Femur (tissue), 1 donor: ENCODE measurements around the gene POMT1.
A peak's percentile ranks its signal among the peaks of the same experiment; 100 is the strongest.
"Not testable (repeated sequence)": the region's sequence is repeated elsewhere in the genome, so short reads cannot be mapped to it uniquely, and the experiment has no call there.

Experiments
- DNase-seq: peaks from one replicate; pipeline ENCODE4 v3.0.0-alpha.2; 2017

The POMT1 gene

DNA sequence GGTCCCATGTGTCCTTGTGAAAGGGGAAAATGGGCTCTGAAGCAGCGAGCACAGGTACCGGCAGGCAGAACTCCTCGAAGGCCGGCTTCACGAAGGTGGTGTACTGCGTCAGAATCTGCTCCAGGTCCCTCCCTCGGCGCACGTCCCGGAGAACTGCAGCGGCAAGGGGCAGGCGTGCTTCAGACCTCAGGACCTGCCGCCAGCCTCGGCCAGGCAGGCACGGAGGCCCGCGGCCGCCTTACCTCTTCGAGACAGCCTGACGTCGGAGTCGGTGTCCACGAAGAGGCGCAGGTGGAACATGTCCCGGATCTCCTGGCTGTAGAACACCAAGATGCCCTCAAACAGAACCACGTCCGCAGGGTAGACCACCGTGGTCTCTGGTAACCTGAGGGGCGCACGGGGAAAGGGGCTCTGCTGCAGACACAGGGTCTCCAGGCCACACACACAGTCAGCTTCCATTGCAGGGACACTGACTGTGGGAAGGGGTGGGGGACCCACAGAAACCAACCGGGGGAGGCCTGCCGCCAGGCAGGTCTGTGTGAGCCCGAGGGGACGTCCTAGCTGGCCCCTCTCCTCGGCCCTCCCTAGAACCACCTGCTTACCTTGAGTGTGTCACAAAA, 26.3 kb downstream of the POMT1 start:
- no peak for DNase-seq

DNA sequence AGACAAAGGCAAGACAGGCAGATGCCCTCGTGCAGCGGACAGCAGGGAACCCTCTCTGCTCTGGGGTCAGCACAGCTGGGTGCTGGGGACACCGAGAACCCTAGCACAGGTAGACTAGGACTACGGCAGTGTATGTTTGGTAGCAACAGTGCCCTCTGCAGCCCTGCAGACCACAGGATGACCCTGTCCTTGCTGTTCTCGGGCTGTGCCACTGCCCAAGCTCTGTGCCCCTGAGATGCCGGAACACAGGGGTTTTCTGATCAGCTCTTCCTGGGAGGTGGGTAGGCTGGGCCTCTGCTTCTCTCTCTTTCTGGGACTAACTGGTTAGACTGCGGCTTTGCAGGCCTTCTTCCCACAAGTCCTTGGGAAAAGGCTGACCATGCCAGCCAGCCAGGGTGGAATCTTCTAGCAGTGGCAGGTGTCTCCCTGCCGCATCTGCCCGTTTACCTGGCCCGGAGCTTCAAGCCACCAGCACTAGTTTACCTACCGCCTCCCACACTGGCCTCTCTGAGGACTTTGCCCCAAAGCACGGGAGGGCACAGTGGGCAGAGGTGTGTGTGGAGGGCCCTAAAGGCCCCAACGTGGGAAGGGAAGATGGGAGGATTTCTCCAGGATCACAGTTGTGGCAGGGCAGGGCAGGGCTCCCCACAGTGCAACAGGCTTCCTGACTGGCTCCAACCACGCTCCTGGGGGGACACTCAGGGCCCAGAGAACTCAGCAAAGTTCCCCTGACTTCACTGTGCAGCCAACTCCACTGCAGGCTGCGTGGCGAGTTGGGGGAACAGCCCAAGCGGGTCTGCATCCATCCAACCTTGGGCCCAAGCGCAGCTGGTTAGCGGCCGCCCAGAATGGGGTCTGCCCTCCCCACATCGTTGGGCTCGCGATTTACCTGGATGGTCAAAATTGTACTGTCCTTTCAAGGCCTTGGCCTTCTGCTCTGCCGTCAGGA, 27.2 kb downstream of the POMT1 start:
- DNase-seq: no peak

DNA sequence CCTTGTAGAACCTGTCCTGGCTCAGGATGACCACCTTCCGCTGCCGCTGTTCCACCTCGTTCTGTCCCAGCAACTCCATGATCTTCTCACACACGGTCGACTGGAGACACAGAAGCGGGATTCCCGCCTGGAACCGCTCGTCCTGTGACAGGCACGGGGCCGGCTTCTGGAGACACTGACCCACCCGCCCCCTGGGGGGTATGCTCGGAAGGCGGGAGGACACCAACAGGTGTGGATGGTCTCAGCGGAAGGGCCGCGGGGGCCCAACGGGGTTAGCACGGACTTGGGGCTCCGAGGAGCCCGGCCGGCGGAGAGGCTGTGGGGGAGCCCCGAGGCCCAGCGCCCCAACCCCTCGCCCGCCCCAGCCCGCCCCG, 27.8 kb downstream of the POMT1 start:
- DNase-seq: peak; percentile 57

DNA sequence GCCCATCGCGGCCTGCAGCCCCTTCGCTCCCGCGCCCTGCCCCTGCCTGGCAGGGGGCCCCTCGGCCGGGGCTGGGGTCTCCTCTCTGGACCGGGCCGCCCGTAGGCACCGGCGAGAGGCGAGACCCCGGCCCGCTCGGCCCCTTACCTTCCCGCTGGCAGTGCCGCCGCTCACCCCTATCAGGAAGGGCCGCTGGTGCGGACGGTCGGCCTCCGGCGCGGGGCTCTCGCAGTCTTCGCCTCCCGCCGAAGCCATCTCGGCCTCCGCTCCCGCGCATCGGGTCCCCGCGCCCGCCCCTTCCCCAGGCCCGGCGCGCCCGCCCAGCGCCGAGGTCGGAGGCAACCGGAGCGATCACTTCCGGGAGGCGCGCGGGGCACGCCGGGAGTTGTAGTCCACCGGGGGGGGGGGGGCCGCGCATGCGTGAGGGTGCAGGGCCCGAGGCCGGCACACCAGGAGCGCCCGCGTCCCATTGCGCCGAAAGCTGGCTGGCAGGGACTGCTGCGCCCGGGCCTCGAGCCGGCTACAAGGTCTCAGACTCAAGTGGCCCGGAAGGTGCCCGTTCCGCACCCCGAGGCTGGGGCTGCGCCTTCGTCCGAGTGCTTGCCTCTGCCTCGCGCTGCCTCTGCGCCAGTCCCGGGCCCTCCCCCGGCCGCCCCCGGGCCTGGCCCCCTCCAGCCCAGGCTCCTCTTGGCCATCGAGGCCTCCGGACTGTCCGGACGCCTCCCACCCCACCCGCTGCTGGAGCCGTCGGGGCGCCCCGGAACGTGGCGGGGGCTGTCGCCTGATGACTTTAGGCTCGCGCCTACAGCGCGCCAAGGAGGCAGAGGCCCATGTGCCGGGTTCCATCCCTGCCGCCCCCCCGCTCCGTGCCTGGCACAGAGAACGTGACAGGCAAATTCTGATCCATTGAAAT, 28.5 kb downstream of the POMT1 start, which contains the start of gene UCK1:
UCK1 (minus strand) TSS at position 344 of the 913 bp plus-strand sequence; CDS start at position 255, 89 bp downstream.
- DNase-seq: peak; percentile 92

DNA sequence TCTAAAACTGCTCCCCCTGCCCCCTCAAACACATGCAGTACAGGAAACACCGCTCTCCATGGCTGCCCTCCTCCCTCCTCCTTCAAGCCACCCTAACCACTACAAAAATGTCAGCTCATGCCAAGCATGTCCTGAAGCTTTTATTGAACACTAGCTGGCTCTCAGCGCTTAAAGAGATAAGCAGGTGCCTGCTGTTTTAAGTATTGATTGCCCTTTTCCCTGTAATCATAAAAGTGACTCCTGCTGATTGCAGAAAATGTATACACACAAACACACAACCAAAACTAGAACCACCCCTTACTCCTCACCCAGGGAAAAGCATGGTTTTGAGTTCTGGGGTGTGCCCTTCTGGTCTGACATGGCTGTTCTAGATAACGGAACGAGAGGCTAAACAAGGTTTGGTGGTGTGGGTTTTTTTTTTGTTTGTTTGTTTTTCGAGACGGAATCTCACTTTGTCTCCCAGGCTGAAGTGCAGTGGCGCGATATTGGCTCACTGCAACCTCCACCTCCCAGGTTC, 32.1 kb downstream of the POMT1 start:
- no peak for DNase-seq

DNA sequence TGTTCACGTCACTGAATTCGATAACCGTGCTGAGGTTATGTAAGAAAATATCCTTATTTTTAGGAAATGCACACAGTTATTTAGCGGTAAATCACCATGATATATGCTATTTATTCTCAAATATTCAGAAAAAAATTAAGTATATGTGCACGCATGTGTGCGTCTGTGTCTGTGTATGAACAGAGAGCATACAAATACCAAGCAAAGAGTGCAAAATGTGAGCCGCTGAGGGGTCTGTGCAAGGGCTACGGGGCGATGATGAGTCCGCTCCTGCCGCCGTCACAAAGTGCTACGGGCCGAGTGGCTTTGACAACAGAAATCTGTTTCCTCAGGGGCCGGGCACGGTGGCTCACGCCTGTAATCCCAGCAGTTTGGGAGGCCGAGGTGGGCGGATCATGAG, 35.2 kb downstream of the POMT1 start:
- no peak for DNase-seq

DNA sequence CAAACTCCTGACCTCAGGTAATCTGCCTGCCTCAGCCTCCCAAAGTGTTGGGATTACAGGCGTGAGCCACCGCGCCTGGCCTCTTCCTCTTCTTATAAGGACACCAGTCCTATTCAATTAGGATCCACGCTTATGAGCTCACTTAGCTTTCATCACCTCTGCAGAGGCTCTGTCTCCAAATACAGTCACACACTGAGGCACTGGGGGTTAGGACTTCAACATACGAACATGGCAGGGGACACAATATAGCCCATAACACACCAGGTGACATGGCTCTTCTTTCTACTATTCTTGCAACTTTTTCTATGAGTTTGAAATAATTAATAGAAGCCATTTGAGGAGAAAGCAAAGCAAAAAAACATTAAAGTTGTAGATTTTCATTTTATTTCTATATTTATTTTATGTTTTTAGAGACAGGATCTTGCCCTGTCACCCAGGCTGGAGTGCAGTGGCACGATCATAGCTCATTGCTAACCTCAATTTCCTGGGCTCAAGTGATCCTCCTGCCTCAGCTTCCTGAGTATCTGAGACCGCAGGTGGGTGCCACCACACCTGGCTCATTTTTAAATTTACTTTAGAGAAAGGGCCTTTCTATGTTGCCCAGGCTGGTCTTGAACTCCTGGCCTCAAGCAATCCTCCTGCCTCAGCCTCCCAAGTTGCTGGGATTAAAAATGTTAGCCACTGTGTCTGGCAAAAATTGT, 36.7 kb downstream of the POMT1 start:
- DNase-seq: no peak

DNA sequence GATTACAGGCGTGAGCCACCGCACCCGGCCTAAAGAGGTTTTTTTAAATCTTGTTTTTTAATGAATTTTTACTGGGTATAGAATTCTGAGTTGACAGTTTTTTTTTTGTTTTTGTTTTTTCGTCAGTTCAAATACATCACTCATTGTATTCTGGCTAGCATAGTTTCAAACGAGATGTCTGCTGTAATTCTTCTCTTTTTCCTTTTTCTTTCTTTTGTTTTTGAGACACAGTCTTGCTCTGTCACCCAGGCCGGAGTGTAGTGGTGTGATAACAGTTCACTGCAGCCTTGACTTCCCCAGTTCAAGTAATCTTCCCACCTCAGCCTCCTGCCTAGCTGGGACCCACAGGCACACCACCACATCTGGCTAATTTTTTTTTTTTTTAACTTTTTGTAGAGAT, 40.4 kb downstream of the POMT1 start:
- DNase-seq: no peak

DNA sequence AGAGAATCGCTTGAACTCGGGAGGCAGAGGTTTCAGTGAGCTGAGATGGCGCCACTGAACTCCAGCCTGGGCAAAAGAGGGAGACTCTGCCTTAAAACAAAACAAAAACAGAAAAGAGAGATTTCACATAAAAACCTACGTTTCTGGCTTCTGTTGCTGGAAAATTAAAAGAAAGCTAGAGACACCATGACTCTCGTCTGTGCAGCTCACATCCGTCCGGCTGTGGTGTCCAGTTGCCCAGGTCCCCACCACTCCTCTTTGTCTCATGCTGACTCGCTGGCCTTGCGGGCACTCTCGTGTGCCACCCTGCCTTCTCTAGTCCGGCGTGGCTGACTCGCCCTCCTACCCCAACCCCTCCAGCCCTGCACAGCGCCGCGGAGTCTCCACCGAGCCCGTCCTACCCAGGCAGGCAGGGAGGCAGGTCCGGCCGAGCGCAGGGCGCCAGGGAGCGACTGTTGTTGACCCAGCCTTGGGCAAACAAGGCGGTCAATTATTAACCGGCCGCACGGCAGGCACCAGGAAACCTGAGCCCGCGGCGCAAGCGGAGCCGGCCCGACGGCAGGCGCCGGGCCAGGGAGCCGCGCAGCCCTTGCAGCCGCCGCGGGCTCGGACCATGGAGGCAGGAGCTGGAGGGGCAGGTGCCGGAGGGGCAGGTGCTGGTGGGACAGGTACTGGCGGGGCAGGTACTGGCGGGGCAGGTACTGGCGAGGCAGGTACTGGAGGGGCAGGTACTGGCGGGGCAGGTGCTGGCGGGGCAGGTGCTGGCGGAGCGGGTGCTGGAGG, 42.5 kb downstream of the POMT1 start, which contains the start of gene PRRT1B:
PRRT1B (plus strand) TSS at position 521 of the 783 bp plus-strand sequence; CDS start at position 614, 93 bp downstream.
- no peak for DNase-seq

DNA sequence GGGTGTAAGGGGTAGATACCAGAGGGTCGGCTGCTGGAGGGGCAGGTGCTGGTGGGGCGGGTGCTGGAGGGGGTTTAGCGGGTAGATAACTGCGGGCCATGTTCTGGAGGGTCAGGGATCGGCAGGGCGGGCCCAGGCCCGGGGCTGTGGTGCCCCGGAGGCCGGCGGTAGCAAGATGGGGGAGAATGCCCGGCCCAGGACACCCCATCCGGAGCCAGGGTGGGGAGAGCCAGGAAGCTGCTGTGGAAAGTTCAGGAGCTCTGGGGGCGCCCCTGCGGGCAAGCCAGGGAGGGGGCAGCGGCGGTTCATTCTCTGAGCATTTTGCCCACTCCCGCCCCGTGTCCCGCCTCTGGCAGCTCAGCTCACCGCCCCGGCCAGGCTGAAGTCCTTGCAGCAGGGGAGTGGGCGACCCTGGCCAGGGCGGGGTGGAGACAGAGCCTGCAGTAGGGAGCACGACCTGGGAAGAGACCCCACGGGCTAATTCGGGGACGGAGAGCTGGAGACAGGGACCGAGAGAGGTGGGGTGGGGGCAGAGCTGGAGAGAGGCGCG, 43.1 kb downstream of the POMT1 start:
- DNase-seq: no peak

DNA sequence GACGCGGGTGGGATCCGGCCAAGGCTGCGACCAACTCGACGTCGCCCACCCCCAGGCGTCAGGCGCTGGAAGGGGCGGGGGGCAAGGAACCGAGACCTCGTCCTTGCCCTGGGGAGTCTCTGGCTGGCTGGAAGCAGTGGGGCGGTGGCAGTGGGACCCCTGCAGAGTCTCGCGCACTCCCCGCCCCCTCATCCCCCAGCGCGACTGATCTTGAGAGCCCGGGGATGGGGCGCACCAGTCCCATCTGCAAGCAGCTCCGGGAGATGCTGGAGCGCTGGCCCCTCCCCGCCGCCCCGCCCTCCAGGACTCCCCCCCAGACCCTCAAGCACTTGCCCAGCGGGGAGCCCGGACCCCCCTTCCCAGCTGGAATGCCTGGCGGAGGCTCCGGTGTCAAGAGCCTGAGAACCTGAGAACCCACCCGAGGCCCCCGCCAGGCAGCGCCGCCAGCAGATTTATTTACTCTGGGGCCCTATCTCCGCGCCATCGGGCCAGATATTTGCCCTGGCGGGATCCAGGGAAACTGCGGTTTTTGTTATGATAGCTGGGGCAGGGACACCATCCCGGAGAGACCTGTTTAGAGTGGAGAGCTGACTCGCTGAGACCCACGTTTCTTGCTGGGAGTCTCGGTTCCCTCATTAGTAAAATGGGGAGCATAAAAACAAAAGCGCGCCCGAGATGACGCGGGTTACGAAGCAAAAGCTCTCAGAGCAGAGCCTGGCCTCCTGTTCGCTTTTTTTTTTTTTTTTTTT, 43.8 kb downstream of the POMT1 start:
- DNase-seq: peak; percentile 40

DNA sequence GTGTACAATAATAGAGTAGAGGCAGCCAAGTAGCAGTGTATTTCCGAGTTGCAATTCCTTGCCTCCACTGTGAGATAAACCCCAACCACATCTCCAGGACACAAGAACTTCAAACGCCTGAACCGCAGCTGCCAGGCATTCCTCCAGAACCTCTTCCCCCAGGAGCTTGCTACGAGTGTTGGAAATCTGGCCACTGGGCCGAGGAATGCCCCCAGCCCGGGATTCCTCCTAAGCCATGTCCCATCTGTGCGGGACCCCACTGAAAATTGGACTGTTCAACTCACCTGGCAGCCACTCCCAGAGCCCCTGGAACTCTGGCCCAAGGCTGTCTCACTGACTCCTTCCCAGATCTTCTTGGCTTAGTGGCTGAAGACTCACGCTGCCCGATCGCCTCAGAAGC, 46.5 kb downstream of the POMT1 start:
- DNase-seq: not testable (repeated sequence)

DNA sequence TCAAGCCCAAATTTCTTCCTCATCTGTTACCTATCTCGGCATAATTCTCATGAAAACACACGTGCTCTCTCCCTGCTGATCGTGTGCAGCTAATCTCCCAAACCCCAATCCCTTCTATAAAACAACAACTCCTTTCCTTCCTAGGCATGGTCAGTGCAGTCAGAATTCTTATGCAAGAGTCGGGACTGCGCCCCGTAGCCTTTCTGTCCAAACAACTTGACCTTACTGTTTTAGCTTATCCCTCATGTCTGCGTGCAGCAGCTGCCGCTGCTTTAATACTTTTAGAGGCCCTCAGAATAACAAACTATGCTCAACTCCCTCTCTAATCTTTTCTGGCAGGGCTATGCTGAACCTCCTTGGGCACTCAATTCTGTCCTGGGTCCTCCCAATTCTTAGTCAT, 47.7 kb downstream of the POMT1 start:
- not testable (repeated sequence) for DNase-seq

DNA sequence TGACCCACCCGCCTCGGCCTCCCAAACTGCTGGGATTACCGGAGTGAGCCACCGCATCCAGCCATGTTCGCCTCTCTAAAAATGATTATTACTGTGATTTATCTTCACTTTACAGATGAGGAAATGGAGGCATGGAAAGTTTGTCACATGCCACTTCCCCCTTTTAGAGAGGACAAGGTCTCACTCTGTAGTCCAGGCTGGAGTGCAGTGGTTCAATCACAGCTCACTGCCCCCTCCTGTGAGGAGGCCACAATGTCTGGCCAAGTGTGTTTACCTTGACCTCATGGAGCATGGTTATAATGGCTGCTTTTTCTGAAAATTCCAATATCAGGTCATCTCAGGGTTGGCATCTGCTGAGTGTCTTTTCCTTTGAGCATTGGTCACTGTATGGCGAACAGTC, 49.3 kb downstream of the POMT1 start:
- no peak for DNase-seq

DNA sequence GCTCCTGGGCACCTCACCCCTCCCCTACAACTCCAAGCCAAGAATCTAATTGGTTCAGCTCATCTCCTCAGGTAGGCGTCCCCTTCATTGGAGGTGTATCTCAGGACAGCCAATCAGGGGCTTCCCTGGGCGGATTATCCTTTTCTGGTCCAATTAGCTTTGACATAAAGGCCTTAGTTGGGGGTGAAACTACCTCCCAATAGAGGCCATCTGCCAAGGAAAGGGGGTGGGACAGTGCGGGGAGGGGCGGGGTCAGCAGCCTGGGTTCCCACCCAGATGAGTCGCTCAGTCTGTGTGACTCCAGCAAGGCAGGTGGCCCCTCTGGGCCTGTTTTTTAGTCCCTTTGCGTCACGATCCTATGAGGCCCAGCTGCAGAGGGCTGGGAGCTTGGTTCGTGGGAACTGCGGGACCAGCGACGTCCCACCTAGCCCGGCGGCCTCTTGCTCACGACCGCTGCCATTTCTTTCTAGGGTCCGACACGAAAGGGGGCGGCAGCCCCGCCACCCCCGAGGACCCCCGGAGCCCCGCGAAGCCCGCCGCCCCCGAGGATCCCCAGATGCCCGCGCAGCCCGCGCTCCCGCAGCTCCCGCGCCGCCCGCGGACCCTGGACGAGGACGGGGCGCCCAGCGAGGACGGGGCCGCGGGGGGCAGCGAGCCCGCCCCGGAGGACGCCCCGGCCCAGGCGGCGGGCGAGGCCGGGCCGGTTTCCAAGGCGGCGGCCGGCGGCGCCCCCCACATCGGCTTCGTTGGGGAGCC, 51.5 kb downstream of the POMT1 start:
- no peak for DNase-seq

DNA sequence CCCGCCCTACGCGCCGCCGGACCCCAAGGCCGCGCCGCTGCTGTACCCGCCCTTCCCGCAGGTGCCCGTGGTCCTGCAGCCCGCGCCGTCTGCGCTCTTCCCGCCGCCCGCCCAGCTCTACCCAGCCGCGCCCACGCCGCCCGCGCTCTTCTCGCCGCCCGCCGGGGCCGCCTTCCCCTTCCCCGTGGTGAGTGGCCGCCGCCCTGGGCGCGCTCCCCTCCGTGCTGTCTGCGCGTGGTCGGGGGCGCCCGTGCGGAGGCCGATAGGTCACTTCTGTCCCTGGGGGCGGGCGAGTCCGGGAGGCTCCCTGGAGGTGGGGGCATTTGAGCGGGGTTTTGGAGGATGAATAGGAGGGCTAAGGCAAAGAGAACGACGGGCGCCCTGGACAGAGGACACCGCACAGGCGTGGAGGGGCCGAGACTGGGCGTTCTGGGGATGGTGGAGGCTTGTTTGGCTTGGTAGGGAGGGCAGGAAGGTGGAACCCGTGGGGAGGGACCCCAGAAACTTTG, 52.2 kb downstream of the POMT1 start:
- DNase-seq: no peak

DNA sequence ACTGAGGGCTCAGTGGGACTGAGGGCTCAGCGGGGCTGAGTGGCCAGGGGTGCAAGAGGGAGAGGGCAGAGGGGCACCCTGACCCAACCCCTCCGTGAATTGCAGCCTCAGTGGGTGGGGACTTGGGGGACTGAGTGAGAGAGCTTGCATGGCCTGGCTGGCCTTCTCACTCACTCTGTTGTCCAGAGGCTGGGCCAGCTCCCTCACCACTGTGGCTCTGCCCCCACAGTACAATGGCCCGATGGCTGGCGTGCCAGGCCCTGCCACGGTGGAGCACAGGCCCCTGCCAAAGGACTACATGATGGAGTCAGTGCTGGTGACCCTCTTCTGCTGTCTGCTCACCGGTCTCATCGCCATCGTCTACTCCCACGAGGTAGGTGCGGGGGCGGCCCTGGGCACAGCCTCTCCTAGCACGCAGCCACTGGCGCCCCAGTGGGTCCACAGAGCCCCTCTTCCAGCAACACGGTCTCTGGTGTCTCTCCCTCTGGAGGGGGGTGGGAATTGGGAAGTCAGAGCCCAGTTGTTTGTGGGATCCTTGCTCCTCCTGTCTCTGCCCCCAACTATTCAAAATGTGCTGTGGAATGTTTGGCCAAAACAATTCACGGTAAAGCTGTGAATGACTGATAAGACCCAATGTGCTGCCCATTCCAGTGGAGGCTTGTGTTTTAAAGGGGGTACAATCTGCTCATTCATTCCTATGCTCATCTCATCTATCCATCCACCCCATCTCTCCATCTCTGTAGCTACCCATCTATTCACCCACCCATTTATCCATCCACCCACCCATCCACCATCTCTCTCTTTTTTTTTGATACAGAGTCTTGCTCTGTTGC, 53.3 kb downstream of the POMT1 start:
- DNase-seq: no peak

DNA sequence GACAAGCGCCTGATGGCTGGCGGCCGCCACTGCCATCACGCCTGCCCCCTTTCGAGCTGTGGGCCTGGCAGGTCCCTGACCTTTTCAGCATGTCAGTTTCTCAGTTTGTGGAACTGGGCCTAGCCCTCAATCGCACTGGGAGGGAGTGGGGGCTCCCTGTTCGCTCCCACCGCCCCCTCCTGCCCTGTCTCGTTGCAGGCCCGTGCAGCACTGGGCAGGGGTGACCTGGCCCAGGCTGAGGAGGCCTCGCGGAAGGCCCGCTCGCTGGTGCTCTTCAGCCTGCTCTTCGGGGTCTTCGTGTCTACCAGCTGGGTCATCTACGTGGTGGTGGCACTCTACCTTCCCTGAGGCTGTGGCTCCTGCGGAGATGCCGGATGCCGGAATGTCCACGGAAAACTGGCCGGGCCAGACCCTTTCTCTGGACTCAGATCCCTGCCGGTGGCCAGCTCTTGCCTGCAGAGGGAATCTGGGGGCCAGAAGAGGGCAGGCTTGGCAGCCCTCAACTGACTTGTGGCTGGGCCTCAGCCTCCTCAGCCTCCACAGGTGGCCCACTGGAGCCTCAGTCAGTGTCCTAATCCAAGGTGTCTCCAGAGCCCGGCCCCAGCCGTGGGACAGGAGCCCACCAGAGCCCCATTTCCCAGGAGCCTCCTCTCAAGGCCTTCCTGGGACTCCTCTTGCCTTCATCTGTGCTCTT, 55.3 kb downstream of the POMT1 start:
- no peak for DNase-seq
